GM20431 (cell line): ENCODE data around the gene ZNF580.

Experiments
- in situ Hi-C: fragments of 300-500 bp; cut with MseI, MboI; formaldehyde crosslinking; loops from one replicate; pipeline ENCODE4 v1.15.0; 2020; ENCODE audit warnings: low sequenced_read_pairs; ENCODE audit not compliant: unreplicated experiment

ZNF580 gene, protein sequence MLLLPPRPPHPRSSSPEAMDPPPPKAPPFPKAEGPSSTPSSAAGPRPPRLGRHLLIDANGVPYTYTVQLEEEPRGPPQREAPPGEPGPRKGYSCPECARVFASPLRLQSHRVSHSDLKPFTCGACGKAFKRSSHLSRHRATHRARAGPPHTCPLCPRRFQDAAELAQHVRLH

DNA sequence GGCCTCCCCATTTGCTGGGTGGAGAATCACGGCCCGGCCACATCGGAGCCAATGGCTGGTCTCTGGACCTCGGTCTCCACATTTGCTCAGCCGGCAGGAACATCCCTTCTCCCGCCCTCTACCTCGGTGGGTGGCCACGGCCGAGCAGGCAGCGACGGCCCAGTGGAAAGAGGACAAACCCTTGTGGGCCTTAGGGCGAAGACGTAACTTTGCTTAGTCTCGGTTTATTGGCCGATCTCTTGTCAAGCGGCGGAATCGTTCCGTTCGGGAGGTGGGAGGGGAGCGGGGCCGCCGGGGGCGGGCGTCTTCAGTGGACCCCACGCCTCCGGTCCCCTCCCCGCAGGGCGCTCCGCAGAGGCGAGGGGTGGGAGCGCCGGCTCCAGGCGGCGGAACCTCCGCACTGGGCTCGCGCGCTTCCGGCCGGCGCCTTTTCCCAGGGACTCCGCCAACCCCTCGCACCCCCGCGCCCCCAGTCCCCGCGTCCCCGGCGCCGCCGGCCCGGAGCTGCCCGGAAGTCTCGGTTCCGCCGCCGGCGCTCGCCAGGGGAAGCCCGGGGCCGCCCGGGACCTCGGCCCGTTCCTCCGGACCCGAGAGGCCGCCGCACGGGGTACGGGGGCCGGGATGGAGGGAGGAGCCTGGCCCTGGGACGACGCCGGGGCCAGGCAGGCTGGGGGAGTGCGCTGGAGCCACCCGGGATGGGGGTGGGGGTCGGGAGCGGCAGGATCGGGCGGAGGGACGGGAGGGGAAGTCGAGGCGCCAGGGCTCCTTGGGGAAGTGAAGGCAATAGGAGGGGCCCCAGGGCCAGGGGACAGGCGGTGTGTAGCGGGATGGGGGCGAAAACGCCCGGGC lies at the start of gene ZNF580:
Gene ZNF580, plus strand, starts transcription at position 426 of the 849 bp plus-strand sequence. CDS start 1,507 bp downstream, outside the sequence.
- in situ Hi-C loops: no loop called here

DNA sequence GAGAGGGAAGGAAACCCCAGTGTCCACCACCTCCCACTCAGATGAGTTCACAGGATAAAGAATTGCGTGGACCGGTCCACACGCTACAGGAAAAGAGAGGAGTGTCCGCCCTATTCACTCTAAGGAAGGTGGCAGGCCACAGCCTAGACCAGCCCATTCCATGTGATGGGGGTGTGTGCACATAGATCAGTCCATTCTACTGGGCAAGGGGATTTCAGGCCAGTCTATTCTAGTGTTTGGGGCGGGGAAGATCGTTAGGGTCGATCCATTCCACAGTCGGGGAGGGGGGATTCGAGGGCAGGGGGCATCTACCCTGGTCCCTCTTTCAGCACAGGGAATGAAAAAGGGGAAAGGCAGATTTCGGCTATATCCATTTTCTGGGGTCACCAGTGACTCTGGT lies 49.2 kb upstream of the ZNF580 start:
- in situ Hi-C loops: no loop called here

DNA sequence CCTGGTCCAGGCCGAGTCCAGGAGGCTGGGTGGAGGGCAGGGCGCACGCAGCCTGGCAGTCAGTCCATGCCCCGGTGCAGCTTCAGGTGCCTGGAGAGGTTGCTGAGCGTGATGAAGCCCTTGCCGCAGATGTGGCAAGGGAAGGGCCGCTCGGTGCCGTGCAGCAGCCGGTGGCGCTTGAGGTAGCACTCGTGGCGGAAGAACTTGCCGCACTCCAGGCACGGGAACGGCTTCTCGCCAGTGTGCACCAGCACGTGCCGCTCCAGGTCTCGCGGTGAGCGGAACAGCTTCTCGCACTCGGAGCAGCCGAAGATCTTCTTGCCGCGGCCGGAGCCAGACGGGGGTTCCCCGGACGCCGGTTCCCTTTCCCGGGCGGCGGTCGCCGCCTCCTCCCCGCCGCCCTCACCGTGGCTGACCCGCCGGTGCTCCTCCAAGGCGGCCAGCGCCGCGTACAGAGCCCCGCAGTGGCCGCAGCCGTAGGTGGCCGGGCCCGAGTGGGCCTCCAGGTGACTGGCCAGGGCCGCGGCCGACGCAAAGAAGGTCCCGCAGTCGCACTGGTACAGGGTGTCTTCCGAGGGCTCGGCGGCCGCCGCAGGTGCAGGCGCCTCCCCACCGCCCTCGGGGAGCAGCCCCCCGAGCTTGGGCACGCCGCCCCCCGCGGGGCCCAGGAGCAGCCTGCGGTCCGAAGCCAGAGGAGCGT lies 48.3 kb upstream of the ZNF580 start:
- in situ Hi-C loops: no loop called here

DNA sequence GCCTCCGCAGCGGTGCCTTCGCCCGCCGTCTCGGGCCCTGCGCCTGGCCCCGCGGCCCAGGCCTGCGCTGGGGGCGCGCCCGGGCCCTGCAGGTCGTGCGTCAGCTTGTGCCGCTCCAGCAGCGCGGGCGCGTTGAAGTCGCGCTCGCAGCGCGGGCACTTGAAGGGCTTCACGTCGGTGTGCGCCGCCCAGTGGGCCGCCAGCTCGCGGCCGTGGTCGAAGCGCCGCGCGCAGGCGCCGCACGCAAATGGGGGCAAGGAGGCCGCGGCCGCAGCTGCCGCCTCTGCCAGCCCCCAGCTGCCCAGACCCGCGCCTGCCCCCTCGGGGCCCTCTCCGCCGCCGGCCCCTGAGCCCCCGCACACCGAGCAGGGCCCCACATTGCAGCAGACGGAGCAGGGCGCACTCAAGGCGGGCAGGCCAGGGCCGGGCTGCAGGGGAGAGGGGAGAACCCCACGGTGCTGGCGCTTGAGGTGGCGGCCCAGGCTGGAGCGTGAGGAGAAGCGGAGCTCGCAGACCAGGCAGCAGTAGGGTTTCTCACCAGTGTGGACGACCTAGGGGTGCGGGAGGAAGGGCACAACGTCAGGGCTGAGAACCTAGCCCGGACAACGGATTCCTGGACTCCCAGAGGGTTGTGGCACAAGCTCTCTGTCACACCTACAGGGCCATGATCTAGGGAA lies 47.6 kb upstream of the ZNF580 start:
- in situ Hi-C loops: no loop called here

DNA sequence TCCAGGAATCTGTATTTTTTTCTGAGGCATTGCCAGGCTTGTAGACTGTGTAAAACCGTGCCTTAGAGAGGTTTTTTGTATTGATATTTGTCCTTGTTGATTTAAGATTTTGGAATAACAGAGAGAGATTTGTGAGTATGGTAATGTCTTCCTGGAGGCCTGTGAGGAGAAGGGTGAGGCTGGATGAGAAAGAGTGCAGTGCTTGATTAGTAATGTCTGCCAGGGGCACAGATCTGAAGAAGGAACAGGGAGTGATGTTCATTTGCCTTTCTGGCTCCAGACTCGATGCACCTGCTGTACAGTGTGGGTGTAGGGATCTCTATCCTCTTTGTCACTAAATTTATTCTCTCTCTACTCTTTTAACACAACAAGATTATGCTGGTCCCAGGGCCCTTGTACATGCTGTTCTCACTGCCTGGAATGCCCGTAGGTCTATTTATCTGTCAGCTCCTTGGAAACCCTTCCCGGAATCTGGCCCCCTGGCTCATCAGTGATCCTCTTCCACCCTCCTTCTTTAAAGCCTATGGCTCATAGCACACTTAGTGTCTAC lies 45.7 kb upstream of the ZNF580 start:
- in situ Hi-C loops: no loop called here

DNA sequence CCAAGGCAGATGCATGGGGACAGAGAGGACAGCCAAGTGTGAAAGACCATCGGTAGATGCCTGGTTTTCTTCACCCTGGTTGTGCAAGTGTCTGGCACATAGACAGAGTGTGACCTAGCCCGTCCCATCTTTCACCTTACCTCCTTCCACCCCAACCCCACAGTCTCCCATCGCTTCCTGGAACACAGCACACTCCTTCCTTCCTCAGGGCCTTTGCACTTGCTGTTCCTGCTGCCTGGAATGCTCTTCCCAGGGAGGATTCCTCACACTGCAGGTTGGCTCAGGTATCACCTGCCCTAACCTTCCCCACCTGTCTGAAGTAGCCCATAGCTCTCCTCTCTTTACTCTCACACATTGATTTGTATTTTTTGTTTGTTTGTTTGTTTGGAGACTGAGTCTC lies 44.5 kb upstream of the ZNF580 start:
- in situ Hi-C loops: no loop called here

DNA sequence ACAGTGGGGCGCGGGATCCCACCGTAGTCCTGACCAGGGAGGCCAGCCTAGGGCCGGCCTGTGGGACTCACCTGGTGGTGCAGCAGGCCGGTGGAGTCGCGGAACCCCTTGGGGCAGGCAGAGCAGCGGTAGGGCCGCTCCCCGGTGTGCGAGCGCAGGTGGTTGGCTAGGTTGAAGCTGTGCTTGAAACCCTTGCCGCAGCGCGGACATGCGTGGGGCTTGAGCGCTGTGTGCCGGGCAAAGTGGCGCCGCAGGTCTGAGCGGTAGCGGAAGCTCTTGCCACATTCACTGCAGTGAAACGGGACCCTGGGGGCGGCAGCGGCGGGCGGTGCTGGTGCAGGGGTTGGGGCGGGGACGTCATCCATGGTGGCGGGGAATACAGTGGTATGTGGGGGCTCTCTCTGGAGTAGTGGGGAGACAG lies 43.3 kb upstream of the ZNF580 start:
- in situ Hi-C loops: no loop called here

DNA sequence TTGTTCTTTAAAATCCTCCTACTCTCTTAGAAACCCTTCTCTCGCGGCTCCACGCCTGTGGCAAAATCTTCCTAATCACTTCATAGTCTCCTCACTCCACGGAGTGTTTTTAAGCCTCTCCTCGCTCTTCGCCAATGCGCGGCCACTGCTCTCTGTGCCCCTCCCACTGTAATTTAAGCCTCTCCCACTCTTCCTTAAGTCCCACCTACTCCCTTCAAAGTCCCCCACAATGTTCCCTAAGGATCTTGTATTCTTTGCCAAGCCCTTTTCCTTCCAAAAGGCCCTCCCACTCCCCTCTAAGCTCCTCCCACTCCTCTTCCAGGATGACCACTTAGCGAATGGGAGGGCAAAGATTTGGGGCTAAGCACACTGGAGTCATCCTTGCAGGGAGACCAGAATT lies 42.8 kb upstream of the ZNF580 start:
- in situ Hi-C loops: no loop called here

DNA sequence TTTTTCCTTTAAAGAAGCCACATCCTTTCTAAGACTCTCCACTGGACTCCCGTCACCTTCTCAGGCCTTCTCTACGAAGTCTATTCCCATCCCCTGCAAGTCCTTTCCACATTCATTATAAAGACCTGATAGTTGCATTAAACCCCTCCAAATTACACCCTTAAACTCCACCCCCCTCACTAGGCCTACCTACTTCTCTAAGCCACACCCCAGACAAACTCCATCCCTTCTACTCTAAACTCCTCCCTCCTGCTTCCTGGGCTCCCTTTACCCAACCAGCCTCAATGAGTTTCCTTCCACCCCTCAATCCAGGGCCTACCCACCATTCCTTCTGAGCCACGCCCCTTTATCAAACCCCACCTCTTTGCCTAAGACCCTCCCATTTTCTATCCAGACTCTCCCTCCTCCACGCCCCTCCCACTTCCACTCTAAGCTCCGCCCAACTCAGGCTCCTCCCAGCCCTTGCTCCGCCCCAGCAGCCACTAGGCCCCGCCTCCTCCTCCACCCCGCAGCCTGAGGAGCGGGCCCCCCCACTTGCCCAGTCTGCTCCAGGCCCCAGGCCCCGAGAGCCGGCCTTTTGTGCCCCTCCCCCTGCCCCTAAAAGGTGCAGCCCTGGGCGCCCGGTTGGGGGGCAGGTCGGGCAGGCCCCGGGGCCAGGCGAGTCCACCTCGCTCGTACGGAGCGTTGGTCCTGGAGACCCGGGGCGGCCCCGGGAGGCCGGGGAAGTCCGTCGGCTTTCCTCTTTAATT lies 41.9 kb upstream of the ZNF580 start:
- in situ Hi-C loops: no loop called here

DNA sequence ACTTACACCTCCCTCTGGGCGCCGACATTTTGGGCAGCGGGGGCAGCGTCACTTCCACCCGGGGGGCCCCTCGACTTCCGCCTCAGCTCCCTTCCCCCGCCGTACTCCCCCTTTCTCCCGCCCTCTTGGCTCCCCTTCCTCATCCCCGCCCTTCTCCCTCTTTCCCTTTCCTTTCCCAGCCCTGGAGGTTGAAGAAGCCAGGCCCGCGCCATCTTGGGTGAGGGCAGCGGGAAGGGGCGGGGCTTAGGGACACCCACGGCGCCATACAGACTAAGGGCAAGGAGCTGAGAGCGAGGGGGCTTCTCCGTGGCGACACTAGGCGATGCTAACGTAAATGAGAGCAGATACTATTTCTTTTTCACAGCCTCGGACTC lies 41.3 kb upstream of the ZNF580 start, which contains the start of gene FIZ1:
Gene FIZ1, minus strand, starts transcription at position 50 of the 374 bp plus-strand sequence. CDS start 1,652 bp downstream, outside the sequence.
- in situ Hi-C loops: no loop called here

DNA sequence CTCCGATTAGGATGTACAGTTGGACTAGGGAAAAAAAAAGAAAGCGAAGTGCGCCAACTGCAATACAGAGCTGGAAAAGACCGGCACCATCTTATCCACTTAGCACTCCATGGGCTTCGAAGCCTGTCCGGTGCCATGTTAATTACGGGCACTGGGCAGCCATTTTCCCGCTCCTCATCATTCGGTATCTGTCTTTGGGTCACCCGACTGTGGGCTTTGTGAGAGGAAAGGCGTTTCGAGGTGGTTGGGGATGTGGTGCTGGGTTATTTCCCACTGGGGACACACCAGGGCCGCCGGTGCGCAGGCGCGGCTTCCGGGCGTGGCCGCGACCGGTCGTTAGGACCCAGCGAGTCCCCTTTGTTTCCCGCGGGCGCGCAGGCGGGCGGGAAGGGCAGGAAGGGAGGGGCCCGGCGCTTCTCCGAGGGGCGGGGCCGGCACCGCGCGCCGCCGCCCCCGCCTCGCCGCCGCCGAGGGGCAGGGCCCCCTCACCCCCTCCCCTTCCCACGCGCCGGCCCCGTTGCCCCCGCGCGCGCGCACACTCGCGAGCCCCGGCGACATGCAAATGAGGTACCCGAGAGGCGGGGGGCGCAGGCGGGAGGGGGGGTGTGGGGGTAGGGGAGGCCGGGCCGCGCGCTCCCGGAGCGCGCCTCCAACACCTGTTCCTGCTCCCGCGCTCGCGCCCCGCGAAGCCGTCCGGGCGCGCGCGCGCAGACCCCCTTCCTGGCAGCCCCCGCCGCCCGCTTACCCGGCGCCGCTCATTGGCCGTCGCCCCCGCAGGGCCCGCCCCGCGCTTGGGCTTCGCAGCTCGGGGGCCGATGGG lies 40.8 kb upstream of the ZNF580 start, which contains the start of gene ZNF524:
Gene ZNF524, plus strand, starts transcription at position 447 of the 820 bp plus-strand sequence. CDS start 1,825 bp downstream, outside the sequence.
- in situ Hi-C loops: no loop called here

DNA sequence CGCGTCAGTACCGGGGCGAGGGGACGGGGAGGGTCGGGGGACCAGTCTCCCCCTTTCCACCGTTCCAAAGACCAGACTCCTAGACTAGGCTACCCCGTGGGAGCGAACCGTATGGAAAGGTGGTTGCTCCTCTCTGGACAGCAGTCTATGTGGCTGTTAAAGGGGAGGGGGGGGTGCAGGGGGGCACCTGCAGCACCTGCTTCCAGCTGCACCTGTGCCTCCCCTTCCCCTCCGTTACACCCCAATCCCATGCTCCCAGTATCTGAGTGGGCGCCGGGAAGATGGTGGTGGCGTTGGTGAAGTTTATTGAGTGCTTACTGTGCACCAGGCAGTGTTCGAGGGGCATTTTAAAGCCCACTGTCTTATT lies 40.2 kb upstream of the ZNF580 start:
- in situ Hi-C loops: no loop called here

DNA sequence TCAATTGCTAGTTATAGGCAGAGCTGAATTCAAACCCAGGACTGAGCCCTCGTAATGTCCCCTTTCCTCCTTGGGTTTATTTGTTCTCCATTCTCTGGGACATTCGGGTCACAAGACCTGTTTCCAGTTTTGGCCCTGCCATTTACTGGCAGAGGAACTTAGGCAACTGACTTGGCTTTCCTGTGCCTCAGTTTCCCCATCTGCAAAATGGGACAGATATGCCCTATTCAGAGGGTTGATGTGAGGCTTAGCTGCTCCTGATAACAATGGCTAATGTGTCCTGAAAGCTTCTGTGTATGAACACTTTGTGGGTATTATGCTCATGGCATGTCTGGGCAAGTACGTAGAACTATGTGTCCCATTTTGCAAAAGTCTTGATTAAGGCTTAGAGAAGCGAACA lies 39.7 kb upstream of the ZNF580 start:
- in situ Hi-C loops: no loop called here

DNA sequence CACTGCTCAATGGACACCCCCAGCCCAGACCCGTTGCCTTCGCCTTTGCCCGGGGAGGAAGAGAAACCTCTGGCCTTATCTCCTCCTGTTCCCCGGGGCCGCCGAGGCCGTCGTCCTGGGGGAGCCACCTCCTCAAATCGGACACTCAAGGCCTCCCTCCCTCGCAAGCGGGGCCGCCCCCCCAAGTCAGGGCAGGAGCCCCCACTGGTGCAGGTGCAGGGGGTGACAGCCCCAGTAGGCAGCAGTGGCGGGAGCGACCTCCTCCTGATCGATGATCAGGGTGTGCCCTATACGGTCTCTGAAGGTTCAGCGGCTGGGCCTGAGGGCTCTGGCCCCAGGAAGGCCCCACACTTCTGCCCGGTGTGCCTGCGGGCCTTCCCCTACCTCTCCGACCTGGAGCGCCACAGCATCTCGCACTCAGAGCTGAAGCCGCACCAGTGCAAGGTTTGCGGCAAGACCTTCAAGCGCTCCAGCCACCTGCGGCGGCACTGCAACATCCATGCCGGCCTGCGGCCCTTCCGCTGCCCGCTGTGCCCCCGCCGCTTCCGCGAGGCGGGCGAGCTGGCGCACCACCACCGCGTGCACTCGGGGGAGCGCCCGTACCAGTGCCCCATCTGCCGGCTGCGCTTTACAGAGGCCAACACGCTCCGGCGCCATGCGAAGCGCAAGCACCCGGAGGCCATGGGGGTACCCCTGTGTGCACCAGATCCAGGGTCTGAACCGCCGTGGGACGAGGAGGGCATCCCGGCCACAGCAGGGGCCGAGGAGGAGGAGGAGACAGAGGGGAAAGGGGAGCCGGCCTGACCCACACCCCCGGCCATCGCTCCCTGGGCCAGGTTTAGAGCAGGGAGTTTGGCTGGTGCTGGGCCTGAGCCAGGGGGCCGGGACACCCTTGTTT lies 38.4 kb upstream of the ZNF580 start:
- in situ Hi-C loops: no loop called here

DNA sequence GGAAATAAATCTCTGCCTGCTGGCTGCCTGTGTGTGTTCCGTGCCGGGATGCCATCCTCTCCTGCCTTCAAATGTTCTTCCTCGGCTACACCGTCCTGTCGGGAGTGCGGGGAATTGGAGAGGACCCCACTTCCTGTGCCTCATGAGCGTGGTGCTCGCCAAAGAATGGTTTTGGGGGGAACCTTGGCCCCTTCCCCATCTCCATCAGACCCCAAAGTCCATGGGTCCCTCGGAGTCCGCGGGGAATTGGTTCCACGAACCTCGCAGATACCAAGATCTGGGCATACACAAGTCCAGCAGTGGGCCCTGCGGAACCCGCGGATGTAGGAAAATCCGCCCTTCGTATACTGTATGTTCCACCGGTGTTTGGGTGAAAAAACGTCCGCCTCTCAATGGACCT lies 37.7 kb upstream of the ZNF580 start:
- in situ Hi-C loops: no loop called here

DNA sequence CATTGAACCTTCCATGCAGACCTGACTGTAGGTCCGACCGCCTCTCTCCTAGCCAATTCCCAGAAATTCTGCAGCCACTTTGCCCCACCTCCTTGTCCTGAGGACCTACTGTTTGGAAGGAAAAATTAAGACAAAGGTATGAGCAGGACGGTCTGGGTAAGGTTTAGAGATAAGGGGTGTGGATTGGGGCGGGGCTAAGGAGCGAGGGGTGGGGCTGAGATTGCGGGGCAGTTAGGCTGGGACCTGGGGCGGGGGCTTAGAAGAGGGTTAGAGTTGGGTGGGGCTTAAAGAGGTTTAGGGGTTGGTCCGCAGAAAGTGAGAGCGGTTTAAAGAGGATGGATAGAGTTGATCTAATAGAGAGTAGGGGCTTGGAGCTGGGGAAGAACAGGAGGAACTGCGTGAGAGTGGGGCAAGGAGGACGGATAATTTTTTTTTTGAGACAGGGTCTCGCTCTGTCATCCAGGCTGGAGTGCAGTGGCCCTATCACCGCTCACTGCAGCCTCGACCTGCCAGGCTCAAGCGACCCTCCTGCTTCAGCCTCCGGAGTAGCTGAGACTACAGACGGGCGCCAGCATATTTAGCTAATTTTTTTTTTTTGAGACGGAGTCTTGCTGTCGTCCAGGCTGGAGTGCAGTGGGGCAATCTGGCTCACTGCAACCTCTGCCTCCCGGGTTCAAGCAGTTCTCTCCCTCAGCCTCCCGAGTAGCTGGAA lies 37.1 kb upstream of the ZNF580 start:
- in situ Hi-C loops: no loop called here

DNA sequence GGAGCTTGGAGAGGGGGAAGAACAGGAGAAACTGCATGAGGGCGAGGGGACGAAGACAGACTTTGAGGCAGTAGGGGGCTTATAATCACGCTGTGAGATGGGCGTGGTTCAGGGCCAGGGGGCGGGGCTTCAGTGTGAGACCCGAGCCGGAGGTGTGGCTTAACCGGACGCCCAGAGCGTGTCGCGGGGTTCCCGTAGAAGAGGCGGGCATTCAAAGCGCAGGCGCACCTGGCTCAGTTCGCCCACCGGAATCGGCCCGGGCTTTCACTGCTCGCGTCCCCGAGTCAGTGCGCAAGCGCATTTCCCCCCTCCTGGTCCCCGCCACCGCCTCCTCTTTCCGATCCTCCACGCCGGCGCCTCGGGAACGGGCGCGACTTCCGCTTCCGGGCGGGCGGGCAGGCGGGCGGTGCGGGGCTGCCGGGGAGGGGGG lies 35.6 kb upstream of the ZNF580 start:
- in situ Hi-C loops: no loop called here
